Spinal cord (tissue), 10 donors: ENCODE data around the gene OR1L6. TPM values are rescaled to one million over a fixed set of nuclear protein-coding genes. Genes with fewer than 3 reads are reported as not detected.

Source experiments
- DNase-seq, 6 donors: peaks; one replicate each; pipeline versions ENCODE4 v3.0.0 to v3.0.0-alpha.2; 2013 to 2015; ENCODE audit warnings: low spot score in 6 of 6, low read depth in 4 of 6
- H3K27ac ChIP-seq: one replicate; pipeline ENCODE4 v1.5.1; 2013; ENCODE audit warnings: low read depth, low read length, control low read depth
- H3K27me3 ChIP-seq: one replicate; pipeline ENCODE4 v1.6.1; 2013; ENCODE audit warnings: low read length; ENCODE audit not compliant: control insufficient read depth, insufficient read depth
- H3K36me3 ChIP-seq: one replicate; pipeline ENCODE4 v1.6.1; 2013; ENCODE audit warnings: low read length; ENCODE audit not compliant: control insufficient read depth, insufficient read depth
- H3K4me1 ChIP-seq: one replicate; pipeline ENCODE4 v1.6.1; 2013; ENCODE audit warnings: low read length; ENCODE audit not compliant: control insufficient read depth, insufficient read depth
- H3K4me3 ChIP-seq: one replicate; pipeline ENCODE4 v1.5.1; 2013; ENCODE audit warnings: low read depth, low read length, control low read depth
- H3K9me3 ChIP-seq: one replicate; pipeline ENCODE4 v1.6.1; 2013; ENCODE audit warnings: low read length; ENCODE audit not compliant: control insufficient read depth, insufficient read depth
- WGBS: methylation state at CpG from one replicate; pipeline ENCODE4 v1.1.5; 2013; ENCODE audit warnings: missing lambda C conversion rate; ENCODE audit not compliant: insufficient coverage; 5-methylcytosine and 5-hydroxymethylcytosine counted together
- long read RNA-seq, 4 donors: transcript quantifications; one replicate each; lab custom pipeline, GENCODE V29; 2026
- polyA plus RNA-seq, 2 donors: library from polyadenylated mRNA; unstranded; fragments of 120-200 nt; gene quantifications; one replicate each; pipeline ENCODE4 v1.2.1, GENCODE V29; 2013; ENCODE audit not compliant: insufficient read length in 2 of 2
- total RNA-seq, 2 donors: library from RNA; depleted of rRNA in 1 of 2; stranded (reverse); fragments of 120-200 nt in 1 of 2; fragments of >200 nt in 1 of 2; gene quantifications; one replicate each; pipeline versions ENCODE4 v1.2.3 to v1.2.4, GENCODE V29; 2013 to 2014
- donor health status: healthy.

The OR1L6 gene, protein sequence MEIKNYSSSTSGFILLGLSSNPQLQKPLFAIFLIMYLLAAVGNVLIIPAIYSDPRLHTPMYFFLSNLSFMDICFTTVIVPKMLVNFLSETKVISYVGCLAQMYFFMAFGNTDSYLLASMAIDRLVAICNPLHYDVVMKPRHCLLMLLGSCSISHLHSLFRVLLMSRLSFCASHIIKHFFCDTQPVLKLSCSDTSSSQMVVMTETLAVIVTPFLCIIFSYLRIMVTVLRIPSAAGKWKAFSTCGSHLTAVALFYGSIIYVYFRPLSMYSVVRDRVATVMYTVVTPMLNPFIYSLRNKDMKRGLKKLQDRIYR
- not detected for total RNA-seq
- not detected for polyA plus RNA-seq
- long read RNA-seq, donor 1, result 0 reads
- long read RNA-seq, donor 2, partial matches to known transcripts, result 0 of 1 reads
- long read RNA-seq, donor 2, other reads (novel, unspliced or antisense), result 0 of 1 reads
- long read RNA-seq, donor 3, result 0 reads
- long read RNA-seq, donor 4, result 0 reads

- 58% methylated on average over 5 of the region's 6 CpGs for WGBS
- DNase-seq, result no peak
- Histone ChIP-seq H3K4me3 (no peak within 1 kb of the TSS), H3K27ac (no peak within 1 kb of the TSS), H3K27me3 (no peaks in the 10 kb centered on the region), H3K4me1 (no peaks in the 10 kb centered on the region), H3K9me3 (peaks cover 2% of the 10 kb centered on the region), H3K36me3 (no peaks in the 10 kb centered on the region)
Observed at GRCh38 chr9:122742003-122742402, at the start of gene OR1L6. TSS of gene OR1L6 (plus strand) at chr9:122742303. CDS start at chr9:122749848, 7,545 bp downstream.

DNA sequence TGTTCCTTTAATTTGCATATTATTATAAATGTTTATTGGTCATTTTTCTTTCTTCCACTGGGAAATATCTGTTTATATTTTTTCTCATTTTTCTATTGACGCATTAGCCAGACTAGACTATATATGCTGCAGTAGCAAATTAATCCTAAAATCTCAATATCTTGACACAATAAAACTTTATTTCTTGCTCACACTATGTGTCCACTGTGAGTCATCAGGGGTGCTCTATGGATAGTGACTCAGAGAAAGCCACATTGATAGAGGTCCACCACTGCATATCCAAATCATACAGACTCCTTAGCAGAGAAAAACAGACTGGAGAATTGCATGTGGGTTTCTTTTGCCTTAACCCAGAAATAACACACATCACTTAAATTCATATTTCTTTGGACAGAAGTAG, 46.4 kb upstream of the OR1L6 start:
- Histone ChIP-seq H3K27ac (no peak overlapping the region), H3K27me3 (no peaks in the 10 kb centered on the region), H3K4me3 (no peak overlapping the region), H3K4me1 (no peaks in the 10 kb centered on the region), H3K36me3 (no peaks in the 10 kb centered on the region), H3K9me3 (peaks cover 1% of the 10 kb centered on the region)
- no peak for DNase-seq
- no CpG with 5 or more reads among the region's 1 CpG for WGBS

DNA sequence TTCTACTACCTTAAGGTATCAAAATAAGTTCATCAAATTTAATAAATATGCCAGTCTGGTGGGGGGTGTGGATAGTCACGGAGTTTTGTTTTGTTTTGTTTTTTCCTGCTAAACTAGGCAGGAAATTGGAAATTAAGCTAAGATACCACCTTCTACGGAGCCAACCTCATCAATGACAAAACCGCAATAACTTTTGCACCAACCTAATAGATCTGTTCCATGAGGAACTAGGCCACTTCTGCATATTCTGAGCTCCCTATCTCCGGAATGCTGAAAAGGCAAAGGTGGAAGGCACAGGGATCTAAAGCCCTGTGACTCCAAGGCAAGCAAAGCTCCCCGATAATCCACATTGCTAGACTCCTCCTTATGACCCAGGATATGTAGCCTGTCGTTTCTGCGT, 24.1 kb upstream of the OR1L6 start:
- WGBS, result 90% methylated on average over 4 of the region's 7 CpGs
- Histone ChIP-seq H3K4me1 (no peaks in the 10 kb centered on the region), H3K36me3 (no peaks in the 10 kb centered on the region), H3K27me3 (no peaks in the 10 kb centered on the region), H3K4me3 (no peak overlapping the region), H3K27ac (no peak overlapping the region), H3K9me3 (no peaks in the 10 kb centered on the region)
- no peak for DNase-seq

GRCh38 chr9:122719218-122719617, 22.9 kb upstream of the OR1L6 start:
- H3K27ac ChIP-seq, result no peak overlapping the region
- no peaks in the 10 kb centered on the region for H3K27me3 ChIP-seq
- WGBS, result 74% methylated on average over 2 of the region's 4 CpGs
- no peak for DNase-seq
- no peaks in the 10 kb centered on the region for H3K36me3 ChIP-seq
- H3K4me3 ChIP-seq, result no peak overlapping the region
- no peaks in the 10 kb centered on the region for H3K4me1 ChIP-seq
- H3K9me3 ChIP-seq, result no peaks in the 10 kb centered on the region

GRCh38 chr9:122723690-122724089, 18.4 kb upstream of the OR1L6 start, which contains the start of gene OR1L4:
TSS of gene OR1L4 (plus strand) at chr9:122723990. CDS start at chr9:122723990, 0 bp downstream.
- Histone ChIP-seq H3K27ac (no peak within 1 kb of the TSS), H3K9me3 (peaks cover 11% of the 10 kb centered on the region), H3K4me3 (no peak within 1 kb of the TSS), H3K27me3 (no peaks in the 10 kb centered on the region), H3K4me1 (no peaks in the 10 kb centered on the region), H3K36me3 (no peaks in the 10 kb centered on the region)
- WGBS, result no CpG with 5 or more reads among the region's 1 CpG
- no peak for DNase-seq

DNA sequence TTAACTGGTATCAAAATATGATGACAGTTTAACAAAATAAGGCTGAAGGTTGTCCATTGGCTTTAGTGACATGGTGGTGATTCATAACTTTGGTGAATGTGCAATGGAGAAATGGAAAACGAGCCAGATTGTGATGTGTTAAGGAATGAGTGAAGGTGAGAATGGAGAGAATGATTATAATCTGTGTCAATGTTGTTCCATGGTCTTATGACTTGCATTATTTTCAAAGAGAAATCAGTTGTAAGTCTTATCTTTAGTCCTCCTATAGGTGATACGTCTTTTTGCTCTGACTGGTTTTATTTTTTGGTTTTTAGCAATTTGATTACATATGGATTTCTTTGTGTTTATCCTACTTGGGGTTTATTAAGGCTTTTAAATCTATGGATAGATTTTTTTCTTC, 12.7 kb downstream of the OR1L6 start:
- 0% methylated on average over 1 of the region's 2 CpGs for WGBS
- H3K27ac ChIP-seq, result no peak overlapping the region
- H3K4me3 ChIP-seq, result no peak overlapping the region
- DNase-seq, result no peak
- peaks cover 5% of the 10 kb centered on the region for H3K9me3 ChIP-seq
- H3K27me3 ChIP-seq, result no peaks in the 10 kb centered on the region
- no peaks in the 10 kb centered on the region for H3K36me3 ChIP-seq
- no peaks in the 10 kb centered on the region for H3K4me1 ChIP-seq

DNA sequence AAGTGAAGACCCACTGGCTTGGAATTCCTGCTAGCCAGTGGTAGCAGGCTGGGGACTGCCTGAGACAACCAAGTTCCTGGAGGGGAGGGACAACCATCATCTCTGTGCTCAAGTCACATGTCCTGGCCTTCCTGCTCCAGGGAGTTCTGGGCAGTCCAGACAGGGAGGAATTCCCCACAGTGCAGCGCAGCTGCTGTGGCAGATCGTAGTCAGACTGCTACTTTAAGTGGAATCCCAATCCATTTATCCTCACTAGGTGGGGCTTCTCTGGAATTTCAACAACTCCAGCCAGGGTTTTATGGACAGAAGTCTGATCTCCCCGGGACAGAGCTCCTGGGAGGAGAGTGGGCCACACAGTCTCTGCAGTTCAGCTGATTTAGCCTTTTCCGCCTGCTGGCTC, 25.7 kb downstream of the OR1L6 start:
- 82% methylated on average over 4 of the region's 4 CpGs for WGBS
- Histone ChIP-seq H3K36me3 (no peaks in the 10 kb centered on the region), H3K27ac (no peak overlapping the region), H3K27me3 (no peaks in the 10 kb centered on the region), H3K4me1 (no peaks in the 10 kb centered on the region), H3K4me3 (no peak overlapping the region), H3K9me3 (no peaks in the 10 kb centered on the region)
- DNase-seq, result no peak

GRCh38 chr9:122777052-122777451, 34.9 kb downstream of the OR1L6 start:
- Histone ChIP-seq H3K4me1 (no peaks in the 10 kb centered on the region), H3K27ac (no peak overlapping the region), H3K9me3 (no peaks in the 10 kb centered on the region), H3K36me3 (no peaks in the 10 kb centered on the region), H3K4me3 (no peak overlapping the region), H3K27me3 (no peaks in the 10 kb centered on the region)
- DNase-seq, result no peak
- WGBS, result 86% methylated on average over 5 of the region's 8 CpGs

DNA sequence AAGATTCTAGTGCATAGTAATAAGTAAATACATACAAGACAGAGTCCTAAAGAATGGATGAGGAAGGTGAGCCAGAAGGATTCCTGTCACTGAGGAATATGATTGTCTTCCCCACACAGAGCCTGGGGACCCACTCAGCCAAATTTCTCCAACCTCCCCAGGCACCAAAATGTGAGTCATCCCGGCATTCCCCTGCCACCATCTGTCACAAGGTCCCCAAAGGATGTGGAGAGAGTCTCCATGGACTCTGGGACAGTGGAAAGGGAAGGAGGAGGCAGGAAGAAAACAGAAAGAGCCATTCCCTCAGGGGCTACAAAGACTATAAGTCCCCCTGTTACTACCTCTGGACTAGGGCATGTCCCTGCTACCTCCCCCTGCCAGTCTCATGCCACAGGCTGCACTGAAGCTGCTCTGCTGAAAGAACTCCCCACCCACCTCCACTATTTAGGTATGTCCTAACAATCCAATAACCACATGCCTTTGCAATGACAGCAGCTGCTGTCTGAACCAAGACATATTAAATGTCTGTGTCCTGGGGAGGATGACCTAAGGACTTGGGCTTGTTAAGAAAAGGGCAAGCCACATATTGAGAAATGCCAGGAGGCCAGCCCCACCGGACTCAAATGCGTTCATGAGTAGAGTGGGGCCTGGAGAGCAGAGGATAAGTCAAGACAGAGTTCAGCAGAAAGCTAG, 36.0 kb downstream of the OR1L6 start:
- DNase-seq, result no peak
- Histone ChIP-seq H3K4me1 (no peaks in the 10 kb centered on the region), H3K27me3 (no peaks in the 10 kb centered on the region), H3K9me3 (no peaks in the 10 kb centered on the region), H3K4me3 (no peak overlapping the region), H3K27ac (no peak overlapping the region), H3K36me3 (no peaks in the 10 kb centered on the region)
- WGBS, result no CpG with 5 or more reads among the region's 3 CpGs
